Measurements from ENCODE around the gene KCNG2. TPM values are rescaled to one million over a fixed set of nuclear protein-coding genes. Genes with fewer than 3 reads are reported as not detected.

The KCNG2 gene
- total and polyA plus RNA-seq, 4 donors = 0.03 to 0.23 (median 0.08) TPM; not detected in 1

GRCh38 chr18:79784071-79784913 lies 13.4 kb upstream of the KCNG2 start:
- Histone ChIP-seq H3K36me3 (ENCODE audit: control insufficient read depth in 4 of 4, insufficient read depth in 3 of 4, low read depth in 1 of 4, low read length in 3 of 4) (no peaks in the 10 kb centered on the region), H3K27me3 (ENCODE audit: control insufficient read depth in 4 of 4, insufficient read depth in 4 of 4, low read length in 3 of 4) (peaks cover 0 to 15% (median 6%) of the 10 kb centered on the region in 4 donors), H3K4me3 (ENCODE audit: low read depth in 1 of 3, low read length in 3 of 3) (no peak overlapping the region), H3K9ac (ENCODE audit: low read depth in 1 of 2, low read length in 2 of 2) (no peak overlapping the region), H3K27ac (ENCODE audit: low read depth in 1 of 2, low read length in 2 of 2) (no peak overlapping the region), H3K4me1 (ENCODE audit: control insufficient read depth in 4 of 4, insufficient read depth in 4 of 4, low read length in 3 of 4) (peaks cover 0 to 2% (median 0%) of the 10 kb centered on the region in 4 donors), H3K9me3 (ENCODE audit: control insufficient read depth in 4 of 4, low read length in 3 of 4) (peaks cover 0 to 8% (median 2%) of the 10 kb centered on the region in 4 donors)
- no peak for DNase-seq (ENCODE audit: low spot score)
- no peak for TF ChIP-seq ZBTB33 (IDR thresholded peaks at IDR 0.05)
- no peak for TF ChIP-seq REST (IDR thresholded peaks at IDR 0.05)
- TF ChIP-seq HNF4G (IDR thresholded peaks at IDR 0.05) = no peak
- TF ChIP-seq RXRA (IDR thresholded peaks at IDR 0.05) = no peak
- TF ChIP-seq CTCF (IDR thresholded peaks at IDR 0.05; ENCODE audit: low read depth, low read length, missing input control) = no peak
- no peak for TF ChIP-seq RAD21 (IDR thresholded peaks at IDR 0.05)
- TF ChIP-seq FOXA1 (IDR thresholded peaks at IDR 0.05) = no peak
- TF ChIP-seq ATF3 (IDR thresholded peaks at IDR 0.05) = no peak
- TF ChIP-seq GABPA (IDR thresholded peaks at IDR 0.05 in 1 of 2, conservative IDR thresholded peaks at IDR 0.05 in 1 of 2) = no peak
- TF ChIP-seq FOXA2 (IDR thresholded peaks at IDR 0.05) = no peak
- no peak for TF ChIP-seq MAX (IDR thresholded peaks at IDR 0.05)
- no peak for TF ChIP-seq SP1 (IDR thresholded peaks at IDR 0.05)
- no peak for TF ChIP-seq HNF4A (conservative IDR thresholded peaks at IDR 0.05)
- no peak for TF ChIP-seq YY1 (IDR thresholded peaks at IDR 0.05)
- no peak for TF ChIP-seq EGR1 (IDR thresholded peaks at IDR 0.05; ENCODE audit: low read depth in 2 of 2)
- no peak for TF ChIP-seq JUND (IDR thresholded peaks at IDR 0.05)
- TF ChIP-seq TAF1 (conservative IDR thresholded peaks at IDR 0.05) = no peak
- WGBS = 86% methylated on average over 42 of the region's 42 CpGs

Data from liver (tissue), 9 donors.